C4-2B (cell line): ENCODE data around the gene CRADD.

Experiments
- H3K27ac ChIP-seq: fragments of 450-650 bp; 2 replicates; pipeline ENCODE4 v1.5.1; 2017
- CTCF ChIP-seq: fragments of 450-650 bp; conservative IDR thresholded peaks from 2 replicates; pipeline ENCODE4 v1.5.1; 2017; ENCODE audit warnings: mild to moderate bottlenecking
- ZFX ChIP-seq: fragments of 450-650 bp; IDR thresholded peaks from 2 replicates; pipeline ENCODE4 v1.6.1; 2017

CRADD gene

GRCh38 chr12:93714382-93714781, 37.2 kb downstream of the CRADD start:
- no peak for TF ChIP-seq ZFX
- no peak for TF ChIP-seq CTCF

GRCh38 chr12:93719710-93720109, 42.5 kb downstream of the CRADD start:
- TF ChIP-seq ZFX: no peak
- TF ChIP-seq CTCF: no peak
- H3K27ac ChIP-seq: no peak overlapping the region

More at GRCh38 chr12:93714382-93714781, 37.2 kb downstream of the CRADD start:
- H3K27ac ChIP-seq: no peak overlapping the region

- H3K27ac ChIP-seq: no peak overlapping the region
- TF ChIP-seq ZFX (no peak), CTCF (no peak)
Measured at GRCh38 chr12:93720559-93720958, 43.4 kb downstream of the CRADD start.

GRCh38 chr12:93722179-93722578, 45.0 kb downstream of the CRADD start:
- no peak for TF ChIP-seq ZFX
- TF ChIP-seq CTCF: no peak
- H3K27ac ChIP-seq: no peak overlapping the region

GRCh38 chr12:93722835-93723567, 45.8 kb downstream of the CRADD start:
- H3K27ac ChIP-seq: no peak overlapping the region
- no peak for TF ChIP-seq ZFX
- no peak for TF ChIP-seq CTCF

- no peak for TF ChIP-seq CTCF
- no peak for TF ChIP-seq ZFX
Measured at GRCh38 chr12:93723568-93723930, 46.4 kb downstream of the CRADD start.

GRCh38 chr12:93725531-93725930, 48.4 kb downstream of the CRADD start:
- H3K27ac ChIP-seq: no peak overlapping the region
- TF ChIP-seq ZFX (no peak), CTCF (no peak)

More at GRCh38 chr12:93723568-93723930, 46.4 kb downstream of the CRADD start:
- H3K27ac ChIP-seq: no peak overlapping the region
